Measurements from ENCODE around the gene MAP2K5.

- TF ChIP-seq, protein P1, sequence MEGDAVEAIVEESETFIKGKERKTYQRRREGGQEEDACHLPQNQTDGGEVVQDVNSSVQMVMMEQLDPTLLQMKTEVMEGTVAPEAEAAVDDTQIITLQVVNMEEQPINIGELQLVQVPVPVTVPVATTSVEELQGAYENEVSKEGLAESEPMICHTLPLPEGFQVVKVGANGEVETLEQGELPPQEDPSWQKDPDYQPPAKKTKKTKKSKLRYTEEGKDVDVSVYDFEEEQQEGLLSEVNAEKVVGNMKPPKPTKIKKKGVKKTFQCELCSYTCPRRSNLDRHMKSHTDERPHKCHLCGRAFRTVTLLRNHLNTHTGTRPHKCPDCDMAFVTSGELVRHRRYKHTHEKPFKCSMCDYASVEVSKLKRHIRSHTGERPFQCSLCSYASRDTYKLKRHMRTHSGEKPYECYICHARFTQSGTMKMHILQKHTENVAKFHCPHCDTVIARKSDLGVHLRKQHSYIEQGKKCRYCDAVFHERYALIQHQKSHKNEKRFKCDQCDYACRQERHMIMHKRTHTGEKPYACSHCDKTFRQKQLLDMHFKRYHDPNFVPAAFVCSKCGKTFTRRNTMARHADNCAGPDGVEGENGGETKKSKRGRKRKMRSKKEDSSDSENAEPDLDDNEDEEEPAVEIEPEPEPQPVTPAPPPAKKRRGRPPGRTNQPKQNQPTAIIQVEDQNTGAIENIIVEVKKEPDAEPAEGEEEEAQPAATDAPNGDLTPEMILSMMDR (conservative IDR thresholded peaks at IDR 0.05), result no peak
- TF ChIP-seq ZFX (IDR thresholded peaks at IDR 0.05), result no peak
These were observed 18.3 kb upstream of the MAP2K5 start for GRCh38 chr15:67524235-67524634.
